ENCODE data around the gene KCNMA1. TPM values are rescaled to one million over a fixed set of nuclear protein-coding genes. Genes with fewer than 3 reads are reported as not detected.
A peak's percentile ranks its signal among the peaks of the same experiment; 100 is the strongest.

KCNMA1 gene
- polyA plus RNA-seq, 1 donor: 15.2 TPM

- no peak for DNase-seq
Measured at GRCh38 chr10:76971547-76972170, 665.9 kb downstream of the KCNMA1 start.

GRCh38 chr10:76970711-76971519, 666.7 kb downstream of the KCNMA1 start:
- peak; percentile 38 for DNase-seq

DNA sequence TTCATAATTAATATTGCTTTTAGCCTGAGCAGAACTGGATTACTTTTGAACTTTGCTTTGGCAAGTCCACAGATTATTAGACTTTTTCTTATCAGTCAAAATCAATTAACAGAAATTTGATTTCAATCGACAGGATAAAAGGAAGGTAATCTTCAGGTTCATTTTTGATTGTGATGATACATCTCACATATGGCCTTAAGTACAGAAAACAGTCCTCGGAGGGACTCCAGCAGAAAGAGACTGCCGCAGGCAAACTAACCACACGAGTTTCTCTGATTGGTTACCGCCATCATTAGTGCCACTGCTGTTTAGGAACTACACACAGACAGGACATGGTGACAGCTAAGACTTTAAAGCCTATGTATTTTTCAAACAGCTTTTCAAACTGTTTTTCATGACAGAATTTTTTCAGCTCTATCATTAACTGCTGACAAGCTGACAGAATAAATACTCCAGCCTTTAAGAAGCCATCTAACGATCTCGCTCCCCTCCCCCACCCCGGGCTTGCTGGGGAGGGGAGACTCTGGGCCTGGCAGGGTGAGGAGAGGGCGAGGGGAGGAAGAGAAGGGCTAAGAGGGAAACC, 668.2 kb downstream of the KCNMA1 start:
- DNase-seq: no peak

DNA sequence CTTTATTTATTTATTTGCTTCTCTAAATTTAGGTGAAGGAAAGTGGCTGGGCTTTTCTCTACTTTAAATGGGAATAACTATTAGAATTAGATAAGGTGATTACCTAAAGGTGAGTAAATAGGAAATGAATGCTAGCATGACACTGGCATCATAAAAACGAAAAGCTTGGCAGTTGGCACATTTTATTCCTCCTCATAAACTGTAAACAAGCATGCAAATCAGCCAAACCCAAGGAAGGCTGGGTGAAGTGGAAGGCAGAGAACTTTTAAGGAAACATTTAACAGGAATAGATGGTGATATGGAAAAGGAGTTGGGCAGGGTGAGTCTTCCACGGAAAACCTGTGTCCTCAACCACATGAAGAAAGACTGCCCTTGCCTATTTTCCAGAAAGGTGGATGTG, 669.1 kb downstream of the KCNMA1 start:
- no peak for DNase-seq

- DNase-seq: no peak
Measured at GRCh38 chr10:76962851-76963250, 674.8 kb downstream of the KCNMA1 start.

GRCh38 chr10:76961841-76962240, 675.8 kb downstream of the KCNMA1 start:
- DNase-seq: no peak

GRCh38 chr10:76959111-76959510, 678.5 kb downstream of the KCNMA1 start:
- no peak for DNase-seq

DNA sequence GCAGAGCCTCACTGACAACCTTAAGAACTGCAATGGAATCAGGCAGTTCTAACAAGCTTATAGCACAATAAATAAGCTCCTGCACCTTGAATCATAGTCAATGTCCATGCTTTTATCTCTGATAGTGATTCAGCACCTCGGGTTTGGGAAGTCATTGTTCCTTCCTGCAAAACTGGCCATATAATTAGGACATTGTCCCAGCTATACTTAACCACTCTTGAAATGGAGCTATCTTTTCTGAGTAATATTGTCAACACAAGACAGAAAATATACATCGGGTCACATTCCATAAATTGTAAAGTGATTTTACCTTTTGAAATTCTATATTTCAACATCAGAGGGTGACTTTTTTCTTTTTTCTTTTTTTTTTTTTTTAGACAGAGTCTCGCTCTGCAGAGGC, 682.8 kb downstream of the KCNMA1 start:
- DNase-seq: no peak

- no peak for DNase-seq
Measured at GRCh38 chr10:76950354-76950753, 687.3 kb downstream of the KCNMA1 start.

DNA sequence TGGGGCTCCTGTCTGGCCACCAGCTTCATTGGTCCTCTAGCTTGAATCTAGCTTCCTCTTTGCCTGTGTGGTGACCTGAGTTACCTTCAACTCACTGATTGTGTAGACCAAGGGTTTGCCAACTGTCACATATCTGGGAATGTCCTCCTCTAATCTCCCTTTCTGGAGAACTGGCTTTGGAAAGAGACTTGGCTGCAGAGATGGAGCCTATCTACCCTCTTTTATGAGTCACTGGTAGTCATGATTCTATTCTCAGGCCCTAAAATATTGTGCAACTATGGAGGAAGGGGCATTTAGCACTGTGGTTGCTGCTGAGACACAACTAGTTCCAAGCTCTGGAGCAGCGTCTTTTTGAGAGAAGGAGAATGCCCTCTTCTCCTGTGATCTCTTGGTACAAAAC, 691.3 kb downstream of the KCNMA1 start:
- no peak for DNase-seq

DNA sequence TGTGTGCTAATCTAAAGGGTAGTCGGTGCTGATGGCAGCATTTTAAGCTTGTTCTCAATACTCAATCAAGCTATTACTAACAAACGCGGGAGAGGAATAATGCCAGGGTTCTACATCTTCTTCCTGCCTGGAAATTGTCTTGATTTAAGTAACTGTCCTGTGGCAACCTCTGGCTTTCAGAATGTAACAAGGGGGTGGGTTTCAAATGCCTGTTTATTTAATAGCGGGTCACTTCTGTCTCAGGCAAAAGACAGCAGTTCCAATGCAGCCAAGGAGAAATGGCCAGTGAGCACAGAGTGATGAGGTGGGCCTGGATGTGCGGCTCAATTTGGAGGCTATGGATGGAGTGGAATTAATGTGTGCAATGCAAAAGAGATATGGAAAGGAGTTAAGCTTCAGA, 692.4 kb downstream of the KCNMA1 start:
- no peak for DNase-seq

DNA sequence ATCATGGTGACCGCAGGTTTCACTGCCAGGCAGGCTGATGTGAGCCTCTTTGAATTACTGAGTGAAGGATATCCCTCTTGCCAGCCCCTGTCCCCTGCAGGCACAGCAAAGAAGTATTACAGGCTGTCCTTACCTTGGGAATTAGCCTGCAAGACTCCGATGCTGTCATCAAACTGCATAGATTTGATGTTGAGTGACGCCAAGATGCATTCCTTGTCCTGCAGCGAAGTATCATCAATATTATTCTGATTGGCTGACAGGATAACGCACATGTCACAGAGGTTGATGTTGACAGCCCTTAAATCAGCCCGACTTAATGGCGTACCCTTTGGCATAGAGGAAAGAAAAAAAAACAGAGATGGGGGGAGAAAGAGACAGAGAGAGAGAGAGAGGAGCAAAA, 693.0 kb downstream of the KCNMA1 start:
- DNase-seq: no peak

GRCh38 chr10:76942628-76943416, 694.8 kb downstream of the KCNMA1 start:
- DNase-seq: no peak

- DNase-seq: no peak
Measured at GRCh38 chr10:76939933-76940468, 697.6 kb downstream of the KCNMA1 start.

DNA sequence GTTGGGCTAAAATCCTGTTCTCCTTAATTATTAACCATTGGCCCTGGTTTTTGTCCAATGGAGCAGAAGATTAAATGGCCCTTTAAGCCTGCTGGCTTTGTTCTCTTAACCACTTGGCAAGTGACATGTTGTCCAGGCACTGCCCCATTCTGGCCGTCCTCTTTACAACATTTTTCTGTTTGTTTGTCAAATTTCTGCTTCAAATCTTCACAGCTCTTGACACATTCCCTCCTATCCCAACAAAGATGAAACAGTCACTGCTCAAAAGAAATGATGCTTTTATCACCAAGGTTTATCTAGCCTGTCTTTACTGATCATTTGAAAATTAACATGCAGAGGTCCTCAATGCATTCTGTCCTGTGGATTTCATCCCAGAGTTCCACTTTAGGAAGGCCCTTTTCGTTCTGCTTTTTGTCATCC, 700.4 kb downstream of the KCNMA1 start:
- DNase-seq: no peak

DNA sequence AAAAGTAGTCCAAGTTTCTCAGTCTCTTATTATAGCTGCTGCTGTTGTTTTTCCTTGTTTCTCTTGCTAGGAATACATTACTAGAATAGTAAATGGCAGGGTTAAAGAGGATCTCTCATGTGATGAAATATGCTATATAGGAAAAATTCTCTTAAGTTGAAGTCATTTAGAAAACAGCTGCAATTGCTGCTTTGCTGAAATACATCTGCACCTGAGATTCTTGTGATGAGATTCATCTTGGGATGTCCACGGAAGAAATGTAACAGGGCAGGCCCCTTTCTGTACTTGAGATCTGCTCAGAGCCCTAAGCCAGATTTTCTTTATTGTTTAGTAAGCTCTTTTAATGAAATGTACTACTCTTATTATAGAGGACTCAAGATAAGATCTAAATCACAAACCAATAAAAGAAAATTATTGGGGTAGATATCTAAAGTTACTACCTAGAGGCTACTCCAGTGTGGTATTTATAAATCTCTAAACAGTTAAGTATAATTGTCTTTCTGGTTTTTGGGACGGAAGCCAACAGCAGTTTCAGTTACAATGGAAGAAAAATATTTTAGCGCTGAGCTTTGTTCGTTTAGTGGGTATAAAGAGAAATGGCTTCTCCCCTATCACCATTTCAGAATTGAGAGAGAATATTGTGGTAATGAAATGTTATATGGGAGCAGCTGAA, 701.5 kb downstream of the KCNMA1 start:
- DNase-seq: no peak

- no peak for DNase-seq
Measured at GRCh38 chr10:76928565-76928964, 709.0 kb downstream of the KCNMA1 start.

DNA sequence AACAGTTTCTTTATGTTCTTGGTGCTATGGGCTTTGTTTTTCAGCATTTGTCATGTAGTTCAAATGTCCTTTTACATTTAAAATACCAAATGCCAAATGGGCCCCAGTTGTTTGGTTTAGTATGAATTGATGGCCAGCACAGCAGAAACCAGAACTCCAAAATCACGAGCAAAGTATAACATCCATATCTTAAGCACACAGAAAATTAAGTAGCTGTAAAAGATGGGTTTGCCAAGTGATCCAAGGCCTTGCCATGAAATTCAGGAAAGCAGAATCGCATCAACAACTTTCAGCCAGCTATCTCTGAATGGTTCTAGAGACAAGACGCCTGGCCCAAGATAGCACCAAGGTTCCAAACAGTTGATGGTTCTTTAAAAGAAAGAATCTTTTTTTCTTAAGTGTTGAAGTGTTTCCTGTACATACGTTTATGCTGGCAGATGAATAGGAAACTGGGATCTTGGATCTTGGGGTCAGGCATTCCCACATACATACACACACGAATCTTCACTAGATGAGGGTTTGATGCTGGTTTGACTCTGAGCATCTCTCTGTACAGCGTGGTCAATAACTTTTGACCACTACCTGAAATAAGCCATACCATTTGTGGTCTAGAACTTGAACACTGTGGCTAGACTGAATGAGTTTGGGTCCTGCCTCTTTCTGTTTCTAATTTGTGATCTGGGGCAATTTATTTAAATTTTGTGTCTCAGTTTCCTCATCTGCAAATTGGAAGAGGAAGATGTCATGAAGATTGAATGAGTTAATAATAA, 711.8 kb downstream of the KCNMA1 start:
- no peak for DNase-seq

GRCh38 chr10:76922666-76923065, 714.9 kb downstream of the KCNMA1 start:
- DNase-seq: peak; percentile 29

DNA sequence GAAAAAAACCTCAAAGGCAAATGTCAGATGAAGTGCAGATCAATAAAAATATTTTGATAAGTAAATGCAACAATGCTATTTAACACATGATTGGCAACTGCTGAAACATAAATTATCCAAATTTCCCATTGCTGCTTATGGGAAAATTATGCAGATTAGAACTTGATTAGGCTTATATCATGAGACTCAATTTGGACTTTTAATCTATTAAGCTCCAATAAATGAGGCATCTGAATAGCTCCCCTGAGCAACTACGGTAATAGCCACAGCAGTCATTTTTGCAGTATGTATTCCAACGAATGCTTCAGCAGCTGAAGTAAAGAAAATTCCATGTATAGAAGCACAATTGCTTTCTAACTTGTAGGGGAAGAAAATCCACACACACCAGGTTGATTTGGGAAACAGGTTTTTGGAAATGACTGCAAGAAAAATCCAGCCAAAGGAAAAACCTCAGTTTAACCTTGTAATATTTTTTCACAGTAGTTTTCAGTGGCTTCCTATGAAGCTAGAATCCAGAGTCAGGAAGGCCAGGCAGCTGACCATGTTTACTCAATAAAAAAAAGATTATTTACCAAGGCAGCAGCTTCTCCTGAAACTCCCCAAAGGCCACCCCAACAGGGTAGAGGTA, 716.1 kb downstream of the KCNMA1 start:
- peak; percentile 58 for DNase-seq

DNA sequence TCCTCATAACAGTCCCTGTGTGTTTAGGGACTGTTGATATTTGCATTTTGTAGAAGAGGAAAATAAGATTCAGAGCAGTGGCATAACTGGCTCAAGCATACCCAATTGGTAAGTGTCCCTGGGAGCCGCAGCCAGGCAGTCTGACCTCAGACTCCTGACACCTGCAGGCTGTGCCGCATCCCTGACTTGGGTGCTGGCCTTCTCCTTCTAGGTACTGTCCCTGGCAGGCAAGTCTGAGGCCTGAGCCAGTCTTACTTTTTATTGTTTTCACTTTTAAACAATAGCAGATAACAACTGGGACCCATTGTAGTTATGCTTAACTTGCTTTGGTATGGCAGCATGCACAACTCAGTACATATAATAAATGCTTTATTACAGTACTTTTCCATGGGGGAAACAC, 717.0 kb downstream of the KCNMA1 start:
- no peak for DNase-seq

Measured in hindlimb muscle (tissue), 1 donor.